ENCODE measurements around the gene QPCT. TPM values are rescaled to one million over a fixed set of nuclear protein-coding genes. Genes with fewer than 3 reads are reported as not detected.

QPCT gene
- total and polyA plus RNA-seq, 2 experiments from 2014 or later = 0.81 to 2.0 TPM

GRCh38 chr2:37300146-37300545 is 44.3 kb upstream of the QPCT start:
- Histone ChIP-seq H3K4me2 (no peak overlapping the region), H4K20me1 (ENCODE audit: insufficient read depth, poor library complexity, severe bottlenecking) (peaks cover 21% of the 10 kb centered on the region), H3K79me2 (peaks cover 89% of the 10 kb centered on the region), H3K4me3 (no peak overlapping the region), H3K9me2 (replicated peaks; ENCODE audit: insufficient read depth) (no peaks in the 10 kb centered on the region), H3K9me3 (ENCODE audit: low read depth) (no peaks in the 10 kb centered on the region), H2AFZ (no peak overlapping the region), H3K27me3 (no peaks in the 10 kb centered on the region), H3K4me1 (ENCODE audit: insufficient read depth) (peaks cover under 1% of the 10 kb centered on the region), H3K27ac (no peak overlapping the region), H3K36me3 (replicated peaks; ENCODE audit: insufficient read depth, low read depth) (no peaks in the 10 kb centered on the region)
- DNase-seq (ENCODE audit: low spot score) = no peak
- TF ChIP-seq, protein P1, sequence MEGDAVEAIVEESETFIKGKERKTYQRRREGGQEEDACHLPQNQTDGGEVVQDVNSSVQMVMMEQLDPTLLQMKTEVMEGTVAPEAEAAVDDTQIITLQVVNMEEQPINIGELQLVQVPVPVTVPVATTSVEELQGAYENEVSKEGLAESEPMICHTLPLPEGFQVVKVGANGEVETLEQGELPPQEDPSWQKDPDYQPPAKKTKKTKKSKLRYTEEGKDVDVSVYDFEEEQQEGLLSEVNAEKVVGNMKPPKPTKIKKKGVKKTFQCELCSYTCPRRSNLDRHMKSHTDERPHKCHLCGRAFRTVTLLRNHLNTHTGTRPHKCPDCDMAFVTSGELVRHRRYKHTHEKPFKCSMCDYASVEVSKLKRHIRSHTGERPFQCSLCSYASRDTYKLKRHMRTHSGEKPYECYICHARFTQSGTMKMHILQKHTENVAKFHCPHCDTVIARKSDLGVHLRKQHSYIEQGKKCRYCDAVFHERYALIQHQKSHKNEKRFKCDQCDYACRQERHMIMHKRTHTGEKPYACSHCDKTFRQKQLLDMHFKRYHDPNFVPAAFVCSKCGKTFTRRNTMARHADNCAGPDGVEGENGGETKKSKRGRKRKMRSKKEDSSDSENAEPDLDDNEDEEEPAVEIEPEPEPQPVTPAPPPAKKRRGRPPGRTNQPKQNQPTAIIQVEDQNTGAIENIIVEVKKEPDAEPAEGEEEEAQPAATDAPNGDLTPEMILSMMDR (IDR thresholded peaks at IDR 0.05; ENCODE audit: poor library complexity) = no peak
- TF ChIP-seq EZH2phosphoT487 (IDR thresholded peaks at IDR 0.05; ENCODE audit: low read depth, severe bottlenecking, unreplicated experiment) (no peak), EZH2 (IDR thresholded peaks at IDR 0.05; ENCODE audit: borderline replicate concordance) (no peak)

- WGBS (ENCODE audit: low lambda C conversion rate, missing lambda C conversion rate) = 85% methylated on average over 4 of the region's 4 CpGs
- TF ChIP-seq, protein P1 (IDR thresholded peaks at IDR 0.05; ENCODE audit: poor library complexity) = no peak
- TF ChIP-seq EZH2phosphoT487 (IDR thresholded peaks at IDR 0.05; ENCODE audit: low read depth, severe bottlenecking, unreplicated experiment) = no peak
- TF ChIP-seq EZH2 (IDR thresholded peaks at IDR 0.05; ENCODE audit: borderline replicate concordance) = no peak
- no peak overlapping the region for H3K4me2 ChIP-seq
- no peak overlapping the region for H3K4me3 ChIP-seq
- H4K20me1 ChIP-seq (ENCODE audit: insufficient read depth, poor library complexity, severe bottlenecking) = peaks cover 23% of the 10 kb centered on the region
- H3K36me3 ChIP-seq (replicated peaks; ENCODE audit: insufficient read depth, low read depth) = no peaks in the 10 kb centered on the region
- no peaks in the 10 kb centered on the region for H3K9me2 ChIP-seq (replicated peaks; ENCODE audit: insufficient read depth)
- no peaks in the 10 kb centered on the region for H3K9me3 ChIP-seq (ENCODE audit: low read depth)
- H3K27me3 ChIP-seq = no peaks in the 10 kb centered on the region
- H3K4me1 ChIP-seq (ENCODE audit: insufficient read depth) = peaks cover 4% of the 10 kb centered on the region
- DNase-seq (ENCODE audit: low spot score) = no peak
- H2AFZ ChIP-seq = no peak overlapping the region
- H3K27ac ChIP-seq = no peak overlapping the region
- peaks cover 89% of the 10 kb centered on the region for H3K79me2 ChIP-seq
Measured at GRCh38 chr2:37300578-37300977, 43.9 kb upstream of the QPCT start.

GRCh38 chr2:37301408-37301807 is 43.0 kb upstream of the QPCT start:
- no peaks in the 10 kb centered on the region for H3K9me2 ChIP-seq (replicated peaks; ENCODE audit: insufficient read depth)
- peaks cover 18% of the 10 kb centered on the region for H4K20me1 ChIP-seq (ENCODE audit: insufficient read depth, poor library complexity, severe bottlenecking)
- no peaks in the 10 kb centered on the region for H3K27me3 ChIP-seq
- no peak overlapping the region for H3K4me3 ChIP-seq
- no peak for DNase-seq (ENCODE audit: low spot score)
- no peaks in the 10 kb centered on the region for H3K9me3 ChIP-seq (ENCODE audit: low read depth)
- H3K27ac ChIP-seq = no peak overlapping the region
- H3K79me2 ChIP-seq = peaks cover 87% of the 10 kb centered on the region
- TF ChIP-seq EZH2phosphoT487 (IDR thresholded peaks at IDR 0.05; ENCODE audit: low read depth, severe bottlenecking, unreplicated experiment) (no peak), EZH2 (IDR thresholded peaks at IDR 0.05; ENCODE audit: borderline replicate concordance) (no peak)
- TF ChIP-seq, protein P1 (IDR thresholded peaks at IDR 0.05; ENCODE audit: poor library complexity) = no peak
- no peaks in the 10 kb centered on the region for H3K36me3 ChIP-seq (replicated peaks; ENCODE audit: insufficient read depth, low read depth)
- H3K4me1 ChIP-seq (ENCODE audit: insufficient read depth) = peaks cover 13% of the 10 kb centered on the region
- no peak overlapping the region for H3K4me2 ChIP-seq
- WGBS (ENCODE audit: low lambda C conversion rate, missing lambda C conversion rate) = 82% methylated on average over 2 of the region's 2 CpGs
- no peak overlapping the region for H2AFZ ChIP-seq

Data from hepatocyte (in vitro differentiated cells).